Activated CD4-positive, alpha-beta memory T cell treated with anti-CD3 and anti-CD28 coated beads for 36 hours (primary cell): Measurements from ENCODE around the gene NXN. TPM values are rescaled to one million over a fixed set of nuclear protein-coding genes. Genes with fewer than 3 reads are reported as not detected.
"Not testable (repeated sequence)": the region's sequence is repeated elsewhere in the genome, so short reads cannot be mapped to it uniquely, and the experiment has no call there.

ENCODE experiments used
- CTCF ChIA-PET: fragments of 350-600 bp; sonication (Branson Sonifier 250); formaldehyde crosslinking; loops from one replicate; lab custom pipeline; 2021; ENCODE audit warnings: antibody characterized with exemption, inconsistent platforms; lab: Charles Lee
- POLR2A ChIA-PET: fragments of 350-600 bp; sonication (Branson Sonifier 250); formaldehyde crosslinking; loops from one replicate; lab custom pipeline; 2021; ENCODE audit warnings: antibody characterized with exemption; lab: Charles Lee
- DNase-seq: peaks from one replicate; pipeline ENCODE4 v3.0.0-alpha.2; 2020
- H3K27ac Mint-ChIP-seq: one replicate; pipeline ENCODE4 v1.8.0; 2021; ENCODE audit warnings: mixed read lengths
- H3K27me3 Mint-ChIP-seq: one replicate; pipeline ENCODE4 v1.8.0; 2021; ENCODE audit warnings: mixed read lengths
- H3K36me3 Mint-ChIP-seq: one replicate; pipeline ENCODE4 v1.8.0; 2021; ENCODE audit warnings: mixed read lengths
- H3K4me1 Mint-ChIP-seq: one replicate; pipeline ENCODE4 v1.8.0; 2021; ENCODE audit warnings: low read depth, mixed read lengths
- H3K4me3 Mint-ChIP-seq: one replicate; pipeline ENCODE4 v1.8.0; 2021; ENCODE audit warnings: mild to moderate bottlenecking, mixed read lengths
- H3K9me3 Mint-ChIP-seq: one replicate; pipeline ENCODE4 v1.8.0; 2021; ENCODE audit warnings: mixed read lengths
- intact Hi-C: fragments of 100-400 bp; cut with micrococcal nuclease; formaldehyde crosslinking; loops from one replicate; pipeline ENCODE4 v1.15.1; 2023
- microRNA-seq: library from miRNA; unstranded; fragments of <30 nt; microRNA quantifications from one replicate; pipeline ENCODE4 v1.2.0, GENCODE V29; 2022; ENCODE audit warnings: borderline number of aligned reads, borderline microRNAs expressed, borderline replicate concordance
- total RNA-seq, 2 experiments: library from RNA; stranded (reverse); gene quantifications; one replicate each; pipeline ENCODE4 v1.2.3, GENCODE V29; 2021

NXN gene
- total RNA-seq, 2 experiments from 2014 or later: 0.31 to 0.33 TPM

GRCh38 chr17:749359-749758, 230.2 kb downstream of the NXN start:
- intact Hi-C loops, CTCF ChIA-PET, H3K27me3 Mint-ChIP-seq, POLR2A ChIA-PET, H3K9me3 Mint-ChIP-seq, DNase-seq, H3K27ac Mint-ChIP-seq: not testable (repeated sequence)
- Mint-ChIP-seq H3K4me1 (peaks cover 35% of the 10 kb centered on the region), H3K4me3 (peak overlapping the region; percentile 0), H3K36me3 (peaks cover 34% of the 10 kb centered on the region)

Small RNA genes within 50 kb of the gene (microRNA-seq; reads per million reads assigned to microRNA genes)
- not detected for gene MIR3183

Other genes starting within 250 kb of the NXN start
- gene TLCD3A, start 247.2 kb downstream of the NXN start, total RNA-seq: 1 to 10 TPM; 6.9 to 8.4 TPM
- 10 to 100 TPM; 38.8 to 39.6 TPM for gene GEMIN4, start 227.5 kb downstream of the NXN start, total RNA-seq
- 10 to 100 TPM; 56.3 to 66.5 TPM for gene GLOD4, start 197.5 kb downstream of the NXN start, total RNA-seq
- gene MRM3, start 197.4 kb downstream of the NXN start, total RNA-seq: 10 to 100 TPM; 24.6 to 26.1 TPM
- 1 to 10 TPM; 8.0 to 9.6 TPM for gene TIMM22, start 17.4 kb upstream of the NXN start, total RNA-seq
- 10 to 100 TPM; 50.3 to 54.5 TPM for gene ABR, start 200.2 kb upstream of the NXN start, total RNA-seq